AG09309 (cell line): ENCODE results near the gene TRPV4.

Experiments
- DNase-seq: peaks from one replicate; pipeline ENCODE4 v3.0.0-alpha.2; 2010; ENCODE audit warnings: low read depth
- H3K4me3 ChIP-seq: 2 replicates; pipeline ENCODE4 v1.5.1; 2011; ENCODE audit warnings: mild to moderate bottlenecking, low read depth, low read length, moderate library complexity; ENCODE audit not compliant: control insufficient read depth
- TF ChIP-seq, protein P1 (sequence below): IDR thresholded peaks from 2 replicates; pipeline ENCODE4 v1.5.1; 2011; ENCODE audit warnings: mild to moderate bottlenecking, low read depth, low read length, inconsistent platforms; ENCODE audit not compliant: insufficient read depth, control insufficient read depth; ENCODE audit errors: missing control alignments

Gene TRPV4

GRCh38 chr12:109808876-109809646 lies 24.1 kb downstream of the TRPV4 start:
- TF ChIP-seq, protein P1, sequence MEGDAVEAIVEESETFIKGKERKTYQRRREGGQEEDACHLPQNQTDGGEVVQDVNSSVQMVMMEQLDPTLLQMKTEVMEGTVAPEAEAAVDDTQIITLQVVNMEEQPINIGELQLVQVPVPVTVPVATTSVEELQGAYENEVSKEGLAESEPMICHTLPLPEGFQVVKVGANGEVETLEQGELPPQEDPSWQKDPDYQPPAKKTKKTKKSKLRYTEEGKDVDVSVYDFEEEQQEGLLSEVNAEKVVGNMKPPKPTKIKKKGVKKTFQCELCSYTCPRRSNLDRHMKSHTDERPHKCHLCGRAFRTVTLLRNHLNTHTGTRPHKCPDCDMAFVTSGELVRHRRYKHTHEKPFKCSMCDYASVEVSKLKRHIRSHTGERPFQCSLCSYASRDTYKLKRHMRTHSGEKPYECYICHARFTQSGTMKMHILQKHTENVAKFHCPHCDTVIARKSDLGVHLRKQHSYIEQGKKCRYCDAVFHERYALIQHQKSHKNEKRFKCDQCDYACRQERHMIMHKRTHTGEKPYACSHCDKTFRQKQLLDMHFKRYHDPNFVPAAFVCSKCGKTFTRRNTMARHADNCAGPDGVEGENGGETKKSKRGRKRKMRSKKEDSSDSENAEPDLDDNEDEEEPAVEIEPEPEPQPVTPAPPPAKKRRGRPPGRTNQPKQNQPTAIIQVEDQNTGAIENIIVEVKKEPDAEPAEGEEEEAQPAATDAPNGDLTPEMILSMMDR = no peak
- no peak for DNase-seq
- no peak overlapping the region for H3K4me3 ChIP-seq

- DNase-seq = no peak
- TF ChIP-seq, protein P1 = no peak
- H3K4me3 ChIP-seq = no peak overlapping the region
These were observed 25.1 kb downstream of the TRPV4 start for GRCh38 chr12:109807954-109808643.

DNA sequence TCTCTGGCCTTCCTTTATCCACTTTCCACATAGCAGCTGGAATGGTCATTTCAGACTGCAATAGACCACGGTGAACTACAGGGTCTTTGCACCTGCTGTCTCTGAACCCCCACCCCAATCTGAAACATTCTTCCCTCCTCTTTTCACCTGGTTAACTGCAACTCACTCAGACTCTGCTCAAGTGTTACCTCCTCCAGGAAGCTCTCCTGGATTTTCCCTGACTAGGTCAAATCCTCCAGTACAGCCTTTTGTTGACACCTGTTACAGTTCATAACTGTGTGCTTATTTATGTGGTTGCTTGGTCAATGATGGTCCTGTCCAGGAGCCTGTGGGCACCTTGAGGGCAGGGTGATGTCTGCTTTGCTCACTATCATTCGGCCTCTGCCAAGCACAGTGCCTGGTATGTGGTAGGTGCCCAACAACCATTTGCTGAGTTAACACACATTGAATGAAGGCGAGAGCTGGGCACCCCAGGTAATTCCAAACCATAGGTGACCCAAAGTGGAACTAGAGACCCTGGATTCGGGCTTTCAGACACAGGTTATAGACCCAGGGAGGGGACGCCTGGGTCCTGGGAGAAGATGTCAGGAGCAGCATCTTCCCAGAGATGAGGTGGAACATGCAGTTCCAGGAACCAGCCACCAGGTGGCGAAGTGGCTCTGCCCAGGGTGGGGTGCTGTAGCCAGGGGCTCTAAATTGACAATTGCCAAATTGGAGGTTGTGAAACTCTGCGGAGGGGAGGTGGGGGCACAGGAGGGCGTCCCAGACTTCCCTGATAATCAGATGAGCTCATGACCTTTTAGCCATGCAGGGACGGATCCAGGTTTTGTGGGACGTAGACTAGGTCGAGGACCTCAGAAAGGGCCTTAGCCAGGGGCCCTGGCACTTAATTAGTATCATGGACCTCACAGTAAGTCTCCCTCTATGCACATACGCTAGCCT lies 28.1 kb downstream of the TRPV4 start:
- H3K4me3 ChIP-seq = no peak overlapping the region
- TF ChIP-seq, protein P1 = peak; percentile 97
- DNase-seq = no peak

GRCh38 chr12:109803678-109804077 lies 29.5 kb downstream of the TRPV4 start:
- H3K4me3 ChIP-seq = no peak overlapping the region
- no peak for DNase-seq
- TF ChIP-seq, protein P1 = no peak

GRCh38 chr12:109802828-109803227 lies 30.4 kb downstream of the TRPV4 start:
- H3K4me3 ChIP-seq = no peak overlapping the region
- DNase-seq = no peak
- TF ChIP-seq, protein P1 = no peak

DNA sequence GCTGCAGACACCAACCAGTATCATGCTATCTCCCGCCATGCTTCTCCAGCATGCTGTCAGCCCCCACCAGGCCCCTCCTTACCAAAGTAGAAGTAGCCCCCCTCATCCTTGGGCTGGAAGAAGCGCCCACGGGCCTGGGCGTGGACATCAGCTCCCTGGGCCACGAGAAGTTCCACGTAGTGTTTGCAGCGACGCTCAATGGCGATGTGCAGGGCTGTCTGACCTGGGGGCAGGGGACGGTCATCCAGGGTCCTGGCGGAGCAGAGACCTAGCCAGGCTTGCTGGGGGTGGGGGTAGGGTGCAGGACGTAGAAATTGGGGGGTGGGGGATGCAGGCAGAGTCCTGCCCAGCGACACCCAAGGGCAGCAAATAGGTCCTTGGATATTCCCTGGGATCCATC lies 32.7 kb downstream of the TRPV4 start:
- no peak for DNase-seq
- no peak overlapping the region for H3K4me3 ChIP-seq
- TF ChIP-seq, protein P1 = no peak
